Stimulated activated CD8-positive, alpha-beta memory T cell treated with anti-CD3 and anti-CD28 coated beads, Interleukin-15, amount 100 ng/mL, for 48 hours (primary cell): ENCODE data around the gene VTI1A.
"Not testable (repeated sequence)": the region's sequence is repeated elsewhere in the genome, so short reads cannot be mapped to it uniquely, and the experiment has no call there.

Experiments used
- DNase-seq, 2 donors: peaks; one replicate each; pipeline ENCODE4 v3.0.0-alpha.2; 2020; ENCODE audit warnings: low read depth in 2 of 2

VTI1A gene

GRCh38 chr10:112542823-112543222 is 95.8 kb downstream of the VTI1A start:
- DNase-seq: not testable (repeated sequence)

DNA sequence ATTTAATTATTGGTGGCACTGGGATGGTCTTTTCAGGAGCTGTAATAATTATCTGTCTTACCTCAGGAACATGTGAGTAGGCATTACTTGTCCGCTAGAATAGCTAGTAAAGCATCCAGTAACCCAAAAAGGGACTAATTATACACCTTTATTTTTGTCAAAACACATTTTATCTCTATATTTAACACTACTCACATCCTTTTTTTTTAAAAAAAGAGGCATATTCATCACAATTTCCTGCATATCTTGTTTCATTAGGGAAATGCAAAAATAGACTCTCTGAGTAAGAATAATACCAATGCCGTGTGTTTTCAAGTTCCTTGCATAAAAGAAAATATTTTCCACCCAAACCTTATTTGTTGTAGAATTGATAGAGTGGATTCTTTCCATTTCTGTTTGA is 99.5 kb downstream of the VTI1A start:
- DNase-seq: no peak

GRCh38 chr10:112548535-112549276 is 101.7 kb downstream of the VTI1A start:
- DNase-seq: no peak

GRCh38 chr10:112552593-112553110 is 105.6 kb downstream of the VTI1A start:
- no peak for DNase-seq

GRCh38 chr10:112553315-112553714 is 106.3 kb downstream of the VTI1A start:
- DNase-seq: no peak

DNA sequence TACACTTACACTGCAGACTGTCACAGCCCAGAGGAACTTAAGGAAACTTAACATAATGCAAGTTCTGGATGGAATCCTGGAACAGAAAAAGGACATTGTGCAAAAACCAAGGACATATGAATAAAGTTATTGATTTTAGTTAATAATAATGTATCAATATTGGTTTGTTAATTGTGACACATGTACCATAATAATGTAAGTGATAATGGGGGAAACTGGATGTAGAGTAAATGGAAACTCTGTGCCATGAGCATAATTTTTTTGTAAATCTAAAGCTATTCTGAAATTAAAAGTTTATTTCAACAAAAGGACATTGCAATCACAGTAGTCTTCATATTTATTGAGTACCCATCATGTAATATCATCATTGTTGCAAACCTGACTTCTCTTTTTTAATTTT is 107.2 kb downstream of the VTI1A start:
- no peak for DNase-seq

GRCh38 chr10:112557197-112557596 is 110.2 kb downstream of the VTI1A start:
- no peak for DNase-seq

- DNase-seq: no peak
These were observed 111.6 kb downstream of the VTI1A start for GRCh38 chr10:112558476-112559142.

- no peak for DNase-seq
These were observed 112.3 kb downstream of the VTI1A start for GRCh38 chr10:112559349-112559748.

GRCh38 chr10:112562122-112562521 is 115.1 kb downstream of the VTI1A start:
- DNase-seq: no peak

GRCh38 chr10:112562809-112563663 is 116.0 kb downstream of the VTI1A start:
- DNase-seq: no peak

GRCh38 chr10:112564337-112564736 is 117.3 kb downstream of the VTI1A start:
- DNase-seq: no peak

- no peak for DNase-seq
These were observed 118.5 kb downstream of the VTI1A start for GRCh38 chr10:112565434-112566053.

DNA sequence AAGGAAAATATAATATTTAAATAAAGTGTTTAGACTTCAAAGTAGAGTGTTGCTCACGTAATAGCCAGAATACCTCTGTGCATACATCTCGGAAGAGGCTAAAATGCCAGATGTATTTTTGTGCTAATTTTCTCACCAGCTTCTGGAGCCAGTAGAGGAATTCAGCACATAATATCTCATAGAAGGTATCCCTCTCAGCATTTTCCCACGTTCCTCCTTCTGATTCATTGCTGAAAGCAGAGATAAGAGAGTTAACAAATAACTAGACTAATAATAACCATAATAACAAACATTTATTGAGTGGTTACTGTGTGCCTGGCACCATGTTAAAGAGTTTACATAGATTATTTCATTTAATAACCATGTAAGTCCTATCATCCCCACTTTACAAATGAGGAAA is 123.6 kb downstream of the VTI1A start:
- no peak for DNase-seq

GRCh38 chr10:112579578-112579977 is 132.6 kb downstream of the VTI1A start:
- DNase-seq: no peak

GRCh38 chr10:112580267-112580666 is 133.3 kb downstream of the VTI1A start:
- no peak for DNase-seq

DNA sequence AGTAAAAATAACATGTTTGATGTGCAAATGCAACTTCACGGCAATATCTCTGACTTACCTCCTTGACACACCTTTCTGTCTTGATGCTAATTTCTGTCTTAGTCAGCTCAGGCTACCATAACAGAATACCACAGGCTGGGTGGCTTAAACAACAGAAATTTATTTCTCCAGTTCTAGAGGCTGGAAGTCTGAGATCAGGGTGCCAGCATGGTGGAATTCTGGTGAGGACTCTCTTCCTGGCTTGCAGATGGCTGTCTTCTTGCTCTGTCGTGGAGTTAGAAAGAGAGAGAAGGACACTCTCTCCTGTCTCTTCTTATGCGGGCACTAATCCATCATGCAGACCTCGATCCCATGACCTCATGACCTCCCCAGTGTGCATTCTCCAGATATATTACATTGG is 134.9 kb downstream of the VTI1A start:
- no peak for DNase-seq

DNA sequence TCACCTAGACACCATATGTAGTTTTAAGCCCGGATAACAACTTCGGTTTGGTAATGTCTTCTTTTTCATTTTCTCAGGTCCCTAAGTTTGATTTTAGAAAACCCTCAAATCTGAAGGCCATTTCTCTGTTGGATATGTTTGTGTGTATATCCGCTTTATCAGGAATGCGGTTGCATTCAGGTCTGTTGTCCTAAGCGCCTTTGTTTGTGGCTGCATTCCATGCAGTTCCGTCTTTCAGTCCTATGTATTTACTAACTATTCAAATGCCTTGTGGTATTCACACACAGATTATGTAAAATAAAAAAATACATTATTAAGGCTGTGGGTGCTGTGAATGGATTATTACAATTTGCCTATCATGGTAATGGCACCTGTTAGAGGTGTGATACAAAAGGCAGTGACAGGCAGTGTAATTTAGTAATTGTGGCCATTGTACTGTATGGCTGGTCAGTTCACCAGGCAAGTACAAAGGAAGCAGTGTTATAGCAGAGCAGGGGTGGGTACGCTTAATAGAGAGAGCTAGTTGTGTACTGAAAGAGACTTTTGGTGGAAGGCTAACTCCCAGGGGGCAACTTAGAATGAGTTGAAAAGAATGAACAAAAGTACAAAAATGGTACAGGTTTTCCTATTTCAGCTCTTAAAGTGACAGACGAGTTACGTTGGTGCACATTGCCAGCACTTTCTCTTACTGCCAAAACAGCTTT is 136.4 kb downstream of the VTI1A start:
- DNase-seq: no peak

DNA sequence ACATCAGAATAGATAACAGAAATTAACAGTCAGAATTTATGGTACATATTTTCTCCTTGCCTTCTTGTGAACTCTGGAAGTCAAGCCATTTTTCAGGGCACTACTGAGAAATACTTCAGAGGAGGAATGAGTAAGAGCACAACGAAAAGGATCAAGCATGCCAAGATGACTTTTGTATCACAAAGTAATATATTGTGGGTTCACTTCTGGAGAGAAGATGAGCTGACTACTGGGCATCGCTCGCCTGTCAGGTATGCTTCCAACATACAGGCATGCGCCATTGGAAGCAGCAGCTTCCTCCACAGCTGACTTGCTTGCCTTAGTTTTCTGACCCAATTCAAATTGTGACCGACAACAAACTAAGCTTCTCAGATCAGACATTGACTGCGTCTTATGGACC is 137.3 kb downstream of the VTI1A start:
- no peak for DNase-seq

DNA sequence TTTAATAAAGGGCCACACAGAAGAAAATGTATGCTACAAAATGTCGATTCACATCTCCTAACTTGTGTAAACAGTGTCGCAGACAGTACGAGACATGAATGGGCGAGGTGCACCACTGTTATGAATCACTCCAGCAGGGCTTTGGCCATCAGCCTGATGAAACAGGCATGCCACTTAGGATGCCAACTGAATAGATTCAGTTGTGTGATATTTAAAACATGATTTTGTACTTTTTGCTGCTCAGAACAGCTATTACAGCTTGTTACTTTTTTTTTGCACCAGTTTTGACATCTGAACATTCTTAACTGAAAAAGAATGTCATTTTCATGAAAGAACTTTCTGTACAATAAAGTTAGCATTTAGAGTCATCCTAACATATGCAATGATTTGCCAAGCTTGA is 138.1 kb downstream of the VTI1A start:
- no peak for DNase-seq

- no peak for DNase-seq
These were observed 138.9 kb downstream of the VTI1A start for GRCh38 chr10:112585960-112586359.
